CD4-positive, alpha-beta T cell treated with Interleukin-6 for 4 hours (primary cell): ENCODE results near the gene ATCAY.
"Not testable (repeated sequence)": the region's sequence is repeated elsewhere in the genome, so short reads cannot be mapped to it uniquely, and the experiment has no call there.

Experiments
- DNase-seq: peaks from one replicate; pipeline ENCODE4 v3.0.0-alpha.2; 2020; ENCODE audit warnings: mixed read lengths

ATCAY gene

DNA sequence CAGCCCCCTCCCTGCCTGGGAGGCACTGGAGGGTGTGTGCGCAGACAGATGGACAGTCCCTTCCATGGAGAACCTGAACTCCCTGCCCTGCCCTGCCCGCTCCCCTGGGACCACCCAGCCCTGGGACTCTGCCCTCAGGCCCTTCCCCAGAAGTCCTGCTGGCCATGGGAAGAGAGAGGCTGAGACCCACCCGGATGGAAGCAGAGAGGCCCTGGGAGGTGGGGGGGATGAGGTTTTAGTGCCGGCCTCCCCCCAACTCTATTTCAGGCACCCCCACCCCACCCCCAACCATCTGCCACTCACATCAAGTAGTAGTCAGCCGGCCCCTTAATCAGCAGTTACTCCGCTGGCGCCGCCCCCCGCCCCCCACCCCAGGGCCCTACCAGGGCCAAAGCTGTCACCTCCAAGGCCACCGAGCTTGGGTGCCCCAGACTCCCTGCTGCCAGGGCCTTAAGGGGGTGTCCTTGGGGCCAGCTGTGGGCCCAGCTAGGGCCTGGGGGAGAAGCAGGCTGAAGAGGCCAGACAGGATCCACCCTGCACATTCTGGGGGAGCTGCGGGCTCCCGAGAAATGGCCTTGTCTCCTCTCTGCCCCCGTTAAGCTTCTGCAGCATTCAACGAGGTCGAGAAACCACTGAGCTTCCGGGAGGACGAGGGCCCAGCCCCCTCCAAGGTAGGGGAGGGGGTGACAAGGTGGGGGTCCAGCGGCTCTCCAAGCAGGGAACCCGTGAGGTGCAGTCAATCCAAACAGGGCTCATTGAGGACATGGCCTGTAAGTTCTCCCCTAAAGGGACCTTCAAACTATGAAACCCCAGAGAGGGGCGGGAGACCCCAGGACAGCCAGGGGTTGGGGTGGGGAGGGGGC, 69.7 kb downstream of the ATCAY start:
- no peak for DNase-seq

DNA sequence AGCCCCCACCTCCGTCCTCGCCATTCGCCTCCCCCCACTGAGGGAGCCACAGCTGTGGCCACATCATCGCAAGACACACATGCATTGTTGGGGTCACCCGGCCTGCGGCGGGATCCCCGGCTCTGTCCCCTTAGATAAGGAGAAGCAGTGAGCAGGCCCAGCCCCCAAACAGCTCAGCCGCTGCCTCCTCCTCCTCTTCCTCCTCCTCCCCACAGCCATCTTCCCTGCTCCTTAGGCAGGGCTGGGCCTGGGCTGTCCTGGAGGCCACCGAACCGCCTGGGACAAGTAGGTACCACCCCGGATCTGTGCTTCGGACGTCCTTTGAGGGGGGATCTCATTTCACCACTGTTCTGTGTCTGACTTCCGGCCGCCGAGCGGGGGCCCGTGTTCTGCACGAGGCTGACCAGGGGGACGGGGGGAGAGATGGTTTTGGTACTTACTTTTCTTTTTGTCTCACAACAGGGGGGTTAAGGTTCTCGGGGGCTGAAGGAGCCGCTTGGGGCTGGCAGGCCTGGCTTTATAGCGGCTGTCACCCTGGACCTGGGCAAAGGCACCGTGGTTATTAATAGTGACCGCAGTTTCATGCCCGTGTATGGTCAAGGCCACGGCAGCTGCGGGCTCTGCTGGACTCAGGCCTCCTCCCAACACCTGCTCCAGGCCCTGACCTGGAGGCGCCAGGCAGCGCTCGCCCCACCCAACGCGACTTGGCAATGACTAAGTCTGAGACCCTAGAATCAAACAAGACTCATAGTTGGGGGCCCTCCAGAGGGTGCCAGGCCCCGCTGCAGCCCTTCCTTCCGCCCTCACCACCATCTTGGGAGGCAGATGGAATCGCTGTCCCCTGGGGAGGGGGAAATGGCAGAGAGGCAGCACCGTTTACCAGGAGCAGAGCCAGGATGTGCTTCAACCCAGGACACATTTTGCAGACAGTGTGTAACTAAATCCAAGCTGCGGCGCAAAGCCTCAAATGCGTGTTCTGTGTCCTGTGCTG, 70.7 kb downstream of the ATCAY start:
- DNase-seq: no peak

DNA sequence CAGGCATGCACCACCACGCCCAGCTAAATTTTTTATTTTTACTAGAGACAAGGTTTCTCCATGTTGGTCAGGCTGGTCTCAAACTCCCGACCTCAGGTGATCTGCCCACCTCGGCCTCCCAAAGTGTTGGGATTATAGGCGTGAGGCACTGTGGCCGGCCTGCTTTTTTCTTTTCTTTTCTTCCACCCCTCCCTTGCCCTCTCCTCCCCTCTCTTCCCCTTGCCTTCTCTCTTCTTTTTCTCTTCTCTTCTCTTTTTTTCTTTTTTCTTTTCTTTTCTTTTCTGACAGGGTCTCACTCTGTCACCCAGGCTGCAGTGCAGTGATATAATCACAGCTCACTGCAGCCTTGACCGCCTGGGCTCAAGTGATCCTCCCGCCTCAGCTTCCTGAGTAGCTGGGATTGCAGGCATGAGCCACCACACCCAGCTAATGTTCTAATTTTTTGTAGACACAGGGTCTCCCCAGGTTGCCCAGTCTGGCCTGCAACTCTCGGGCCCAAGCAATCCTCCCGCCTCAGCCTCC, 72.3 kb downstream of the ATCAY start:
- DNase-seq: not testable (repeated sequence)

DNA sequence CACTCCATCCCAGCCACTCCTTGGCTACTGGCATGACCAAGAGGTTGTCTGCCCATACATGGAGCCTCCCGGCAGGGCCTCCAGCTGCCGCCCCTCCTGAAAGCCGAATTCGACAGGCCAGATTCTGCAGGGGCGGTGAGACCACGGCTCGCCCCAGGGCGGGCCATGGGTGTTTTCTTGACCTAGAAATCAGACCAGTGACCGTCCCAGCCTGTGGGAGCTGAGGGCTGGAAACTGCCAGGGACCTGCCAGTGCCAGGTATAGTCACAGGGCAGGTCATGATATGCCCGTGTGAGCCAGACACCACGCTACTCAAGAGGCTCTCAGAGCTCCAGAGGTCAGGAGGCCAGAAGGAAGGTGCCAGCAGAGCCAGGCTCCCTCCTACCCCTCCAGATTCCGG, 73.6 kb downstream of the ATCAY start:
- no peak for DNase-seq

DNA sequence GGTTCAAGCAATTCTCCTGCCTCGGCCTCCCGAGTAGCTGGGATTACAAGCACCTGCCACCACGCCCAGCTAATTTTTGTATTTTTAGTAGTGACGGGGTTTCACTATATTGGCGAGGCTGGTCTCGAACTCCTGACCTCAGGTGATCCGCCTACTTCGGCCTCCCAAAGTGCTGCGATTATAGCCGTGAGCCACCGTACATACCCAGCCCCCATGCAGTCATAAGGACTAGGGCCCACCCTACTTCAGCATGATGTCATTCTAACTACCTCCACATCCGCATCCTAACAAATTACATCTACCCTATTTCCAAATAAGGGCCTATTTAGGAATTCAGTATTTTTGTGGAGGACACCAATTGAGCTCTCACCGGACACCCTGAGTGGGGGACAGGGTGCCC, 74.8 kb downstream of the ATCAY start:
- not testable (repeated sequence) for DNase-seq

DNA sequence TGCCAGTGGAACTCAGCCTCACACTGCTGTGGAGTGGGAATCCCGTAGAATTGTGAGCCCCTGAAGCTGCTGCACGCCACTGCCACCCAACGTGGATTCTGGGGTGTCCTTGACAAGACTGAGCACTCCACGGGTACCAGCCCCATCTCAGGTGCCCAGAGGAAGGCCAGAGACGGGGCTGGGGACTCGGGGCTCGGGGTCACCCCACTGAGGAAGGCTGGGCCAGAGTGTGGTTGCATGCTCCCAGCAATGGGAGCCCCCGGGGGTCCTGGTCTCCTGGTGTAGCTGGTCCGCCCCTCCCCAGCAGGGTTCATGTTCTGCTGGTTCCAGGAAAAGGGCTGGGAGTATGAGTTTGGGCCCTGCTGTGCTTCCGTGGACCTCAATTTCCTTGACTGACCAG, 75.2 kb downstream of the ATCAY start:
- no peak for DNase-seq

DNA sequence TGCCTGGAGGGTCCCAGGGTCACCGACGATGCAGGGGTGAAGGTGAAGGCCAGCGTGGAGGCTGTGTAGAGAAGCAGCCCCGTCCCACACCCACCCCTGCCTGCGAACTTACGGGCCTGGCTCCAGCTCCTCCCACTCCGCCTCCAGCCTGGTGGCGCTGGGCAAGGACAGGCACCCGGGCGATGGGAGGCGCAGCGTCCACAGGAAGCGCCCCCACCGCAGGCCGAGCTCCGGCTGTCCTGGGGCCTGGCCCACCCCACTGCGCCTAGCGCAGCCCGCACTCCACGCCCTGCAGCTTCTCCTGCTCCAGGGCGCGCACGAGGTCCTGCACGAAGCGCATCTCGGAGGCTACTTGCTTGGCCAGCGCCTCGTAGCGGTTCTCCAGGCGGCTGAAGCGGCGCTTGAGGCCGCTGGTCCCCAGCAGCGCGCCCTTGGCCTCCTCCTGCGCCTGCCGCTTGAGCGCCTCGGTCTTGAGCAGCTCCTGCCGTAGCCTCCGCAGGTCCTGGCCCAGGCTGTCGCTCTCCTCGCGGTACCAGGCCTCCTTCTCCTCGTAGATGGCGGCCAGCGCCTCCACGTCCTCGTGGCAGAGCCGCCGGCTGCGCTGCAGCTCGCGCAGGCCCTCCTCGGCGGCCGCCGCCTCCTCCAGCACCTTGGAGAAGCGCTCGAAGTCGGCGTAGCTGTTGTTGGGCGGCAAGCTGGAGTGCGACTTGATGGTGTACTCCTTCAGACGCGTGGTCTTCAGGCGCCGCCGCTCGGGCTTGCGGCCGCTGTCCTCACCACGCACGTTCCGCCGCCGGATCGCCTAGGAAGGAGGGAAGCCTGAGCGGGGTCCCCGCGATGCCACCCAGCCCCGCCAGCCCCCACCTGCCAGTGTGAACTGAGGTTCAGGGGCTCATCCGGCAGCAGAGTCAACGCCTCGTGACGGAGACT, 78.6 kb downstream of the ATCAY start:
- no peak for DNase-seq

DNA sequence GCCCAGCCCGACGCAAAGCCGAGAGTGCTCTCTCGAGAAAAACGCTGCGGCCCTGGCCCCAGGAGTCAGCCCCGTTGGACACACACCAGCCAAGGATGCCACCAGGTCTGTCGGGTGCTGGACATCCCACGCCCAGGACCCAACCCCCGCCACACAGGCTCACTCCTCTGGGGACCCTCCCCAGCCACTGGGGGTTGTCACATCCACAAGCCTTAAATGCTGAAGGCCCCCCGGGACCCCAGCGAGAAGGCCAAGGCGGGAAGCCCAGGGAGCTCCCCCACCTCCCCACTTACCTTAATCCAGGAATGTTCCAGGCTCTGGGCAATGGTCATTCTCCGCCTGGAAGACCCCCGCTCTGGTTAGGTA, 79.3 kb downstream of the ATCAY start:
- no peak for DNase-seq

DNA sequence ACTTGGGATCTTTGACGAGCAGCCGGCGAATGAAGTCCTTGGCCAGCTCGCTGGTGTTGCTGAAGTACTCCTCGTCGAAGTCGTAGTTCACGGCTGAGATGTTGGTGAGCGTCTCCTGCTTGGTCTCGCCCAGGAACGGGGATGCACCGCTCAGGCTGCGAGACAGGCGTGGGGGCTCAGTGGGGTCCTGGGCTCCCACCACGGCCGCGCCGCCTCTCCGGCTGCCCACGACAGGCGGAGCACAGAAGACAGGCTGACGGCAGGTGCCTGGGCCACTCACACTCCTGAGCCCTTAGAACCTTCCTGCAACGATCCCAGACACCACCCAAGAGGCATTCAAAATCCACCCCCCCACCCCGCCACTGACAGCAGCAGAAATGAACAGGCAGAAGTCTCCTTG, 80.5 kb downstream of the ATCAY start:
- no peak for DNase-seq

DNA sequence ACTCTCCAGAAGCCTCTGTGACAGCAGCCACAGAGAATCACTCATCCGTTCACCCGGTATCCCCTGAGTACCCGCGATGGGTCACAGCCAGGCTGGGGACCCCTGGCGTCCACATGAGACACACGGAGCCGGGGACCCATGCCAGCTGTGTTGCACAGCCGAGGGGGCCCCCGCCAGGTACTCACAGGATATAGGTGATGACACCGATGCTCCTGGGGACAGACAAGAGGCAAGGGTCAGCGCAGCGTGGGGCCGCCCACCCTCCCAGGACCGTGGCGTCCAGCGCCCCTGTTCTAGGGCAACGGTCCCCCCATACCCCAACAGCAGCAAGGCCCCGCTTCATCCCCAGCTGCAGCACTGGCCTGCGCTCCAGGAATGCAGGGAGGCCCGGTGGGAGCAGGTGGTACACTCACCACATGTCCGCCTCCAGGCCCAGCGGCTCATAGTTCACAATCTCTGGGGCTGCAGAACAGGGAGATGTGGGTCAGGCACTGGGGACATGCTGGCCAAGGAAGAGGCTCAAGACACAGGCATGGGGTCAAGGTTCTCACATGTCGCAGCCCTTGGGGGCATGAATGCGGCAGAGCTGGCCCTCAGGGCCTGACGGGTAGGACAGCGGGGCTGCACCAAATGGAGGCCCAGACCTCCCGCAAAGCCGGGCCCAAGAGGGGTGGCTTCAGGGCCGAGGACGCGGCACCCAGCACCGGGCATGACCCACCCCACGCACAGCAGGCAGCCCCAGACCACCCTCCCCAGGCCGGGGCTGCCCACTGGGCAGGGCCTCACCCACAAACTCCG, 83.2 kb downstream of the ATCAY start:
- DNase-seq: no peak

DNA sequence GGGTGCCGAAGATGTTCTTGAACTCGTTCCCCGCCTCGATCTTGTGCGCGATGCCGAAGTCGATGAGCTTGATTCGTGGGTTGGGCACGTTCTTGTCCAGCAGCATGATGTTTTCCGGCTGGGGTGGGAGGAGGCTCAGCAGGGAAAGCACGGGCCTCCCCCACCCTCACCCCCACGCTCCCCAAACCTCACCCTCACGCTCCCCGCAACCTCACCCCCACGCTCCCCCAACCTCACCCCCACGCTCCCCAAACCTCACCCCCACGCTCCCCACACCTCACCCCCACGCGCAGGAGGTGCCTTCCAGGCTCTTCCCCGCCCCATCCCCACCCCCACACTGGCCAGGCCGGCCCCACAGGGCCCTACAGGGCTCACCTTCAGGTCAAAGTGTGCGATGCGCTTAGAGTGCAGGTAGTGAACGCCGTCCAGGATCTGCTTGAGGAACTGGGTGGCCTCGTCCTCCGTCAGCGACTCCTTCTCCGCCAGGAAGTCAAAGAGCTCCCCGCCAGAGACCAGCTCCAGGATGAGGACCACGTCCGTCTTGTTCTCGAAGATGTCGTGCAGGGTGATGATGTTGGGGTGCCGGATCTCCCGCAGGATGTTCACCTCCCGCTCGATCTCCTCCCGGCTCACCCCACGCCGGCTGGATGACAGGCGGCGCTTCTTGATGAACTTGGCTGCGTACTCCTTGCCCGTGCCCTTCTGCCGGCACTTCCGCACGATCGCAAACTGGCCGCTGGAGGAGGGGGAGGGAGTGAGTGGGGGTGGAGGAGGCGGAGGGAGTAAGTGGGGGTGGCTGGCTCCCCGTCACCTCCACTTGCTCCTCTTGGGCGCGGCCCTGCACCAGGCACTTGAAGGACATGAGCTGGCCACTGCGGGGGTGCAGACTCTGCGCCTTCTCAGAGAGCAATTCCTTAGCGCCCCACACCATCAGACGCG, 84.0 kb downstream of the ATCAY start:
- no peak for DNase-seq

DNA sequence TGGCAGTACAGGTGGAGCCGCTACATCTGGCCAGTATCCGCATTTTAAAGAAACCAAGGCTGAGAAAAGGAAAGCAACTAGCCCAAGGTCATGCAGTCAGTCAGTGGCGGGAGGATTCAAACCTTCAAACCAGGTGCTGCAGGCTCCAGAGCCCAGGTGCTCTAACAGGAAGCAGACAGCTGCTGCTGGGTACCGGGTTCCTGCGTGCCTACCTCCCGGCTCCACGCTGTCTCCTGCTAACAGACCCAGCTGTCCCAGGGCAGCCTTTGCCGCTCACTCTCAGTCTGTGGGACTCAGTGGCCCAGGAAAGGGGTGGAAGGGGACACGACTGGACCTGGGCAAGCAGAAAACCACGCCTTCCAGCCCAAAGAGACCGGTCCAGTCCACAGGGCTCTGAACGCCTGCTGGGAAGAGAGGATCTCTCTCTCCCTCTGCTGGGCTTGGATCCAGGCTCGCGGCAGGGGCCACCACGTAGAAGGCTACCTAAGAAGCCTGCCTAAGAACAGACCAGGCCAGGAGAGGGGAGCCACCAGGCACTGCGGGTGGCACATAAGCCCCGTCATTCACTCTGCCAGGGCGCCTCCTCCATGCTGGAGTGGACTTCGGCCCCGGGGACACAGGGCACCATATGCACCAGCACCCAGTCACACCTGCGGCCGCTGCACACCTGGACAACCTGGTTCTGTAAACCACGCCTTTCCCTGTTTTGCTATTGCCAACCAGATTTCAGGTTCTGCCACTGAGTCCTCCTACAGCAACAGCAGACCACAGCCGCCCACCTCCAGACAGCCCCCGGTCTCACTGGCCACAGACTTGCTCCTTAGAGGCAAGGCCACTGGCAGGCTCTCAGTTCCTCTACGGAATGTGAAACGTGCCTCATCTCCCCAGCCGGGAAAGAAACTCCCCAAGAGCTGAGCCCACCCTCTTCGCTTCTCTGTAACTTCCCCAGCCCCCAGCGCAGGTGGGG, 85.8 kb downstream of the ATCAY start:
- DNase-seq: no peak

DNA sequence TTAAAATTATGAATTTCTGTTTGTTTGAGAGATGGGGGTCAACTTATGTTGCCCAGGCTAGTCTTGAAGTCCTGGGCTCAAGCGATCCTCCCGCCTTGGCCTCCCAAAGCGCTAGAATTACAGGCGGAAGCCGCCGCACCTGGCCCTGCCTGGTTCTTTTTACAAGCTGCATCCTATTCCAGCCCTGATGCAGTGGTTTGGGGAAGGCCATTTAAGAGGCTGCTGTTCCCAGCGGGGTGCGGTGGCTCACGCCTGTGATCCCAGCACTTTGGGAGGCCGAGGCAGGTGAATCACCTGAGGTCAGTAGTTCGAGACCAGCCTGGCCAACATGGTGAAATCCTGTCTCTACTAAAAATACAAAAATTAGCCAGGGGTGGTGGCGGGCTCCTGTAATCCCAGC, 87.5 kb downstream of the ATCAY start:
- not testable (repeated sequence) for DNase-seq

DNA sequence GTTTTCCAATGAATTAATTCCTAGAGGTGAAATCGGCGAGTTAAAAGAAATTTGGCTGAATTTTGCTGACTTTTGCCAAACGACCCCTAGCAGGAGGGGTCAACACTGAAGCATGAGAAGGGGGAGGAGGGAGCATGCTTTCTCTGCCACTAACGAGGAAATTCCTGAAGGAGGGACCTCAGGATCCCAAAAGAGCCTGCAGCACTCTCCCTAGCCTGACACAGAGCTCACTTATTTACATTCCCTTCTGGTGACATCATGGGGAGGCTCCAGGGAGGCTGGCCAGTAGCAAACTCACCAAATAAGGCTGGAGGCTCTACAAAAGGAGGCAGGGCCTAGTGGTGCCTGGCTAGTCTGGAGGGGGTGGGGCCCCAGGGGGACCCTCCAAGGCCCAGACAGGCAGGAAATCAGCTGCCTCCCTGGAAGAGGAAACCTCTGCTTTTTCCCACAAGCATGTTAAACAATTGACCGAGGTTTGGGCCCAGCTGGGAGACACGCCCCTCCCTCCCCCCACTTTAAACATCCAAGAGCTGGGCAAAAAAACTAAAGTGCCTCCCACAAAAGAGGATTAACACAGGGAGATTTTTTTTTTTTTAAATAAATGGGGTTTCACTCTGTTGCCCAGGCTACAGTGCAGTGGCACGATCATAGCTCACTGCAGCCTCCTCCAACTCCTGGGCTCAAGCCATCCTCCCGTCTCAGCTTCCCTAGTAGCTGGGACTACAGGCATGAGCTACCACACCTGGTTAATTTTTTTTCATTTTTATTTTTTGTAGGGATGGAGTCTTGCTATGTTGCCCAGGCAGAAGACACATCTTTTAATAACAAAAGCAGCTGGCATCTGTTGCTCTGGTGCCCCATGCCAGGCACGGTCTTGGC, 88.3 kb downstream of the ATCAY start:
- DNase-seq: no peak

DNA sequence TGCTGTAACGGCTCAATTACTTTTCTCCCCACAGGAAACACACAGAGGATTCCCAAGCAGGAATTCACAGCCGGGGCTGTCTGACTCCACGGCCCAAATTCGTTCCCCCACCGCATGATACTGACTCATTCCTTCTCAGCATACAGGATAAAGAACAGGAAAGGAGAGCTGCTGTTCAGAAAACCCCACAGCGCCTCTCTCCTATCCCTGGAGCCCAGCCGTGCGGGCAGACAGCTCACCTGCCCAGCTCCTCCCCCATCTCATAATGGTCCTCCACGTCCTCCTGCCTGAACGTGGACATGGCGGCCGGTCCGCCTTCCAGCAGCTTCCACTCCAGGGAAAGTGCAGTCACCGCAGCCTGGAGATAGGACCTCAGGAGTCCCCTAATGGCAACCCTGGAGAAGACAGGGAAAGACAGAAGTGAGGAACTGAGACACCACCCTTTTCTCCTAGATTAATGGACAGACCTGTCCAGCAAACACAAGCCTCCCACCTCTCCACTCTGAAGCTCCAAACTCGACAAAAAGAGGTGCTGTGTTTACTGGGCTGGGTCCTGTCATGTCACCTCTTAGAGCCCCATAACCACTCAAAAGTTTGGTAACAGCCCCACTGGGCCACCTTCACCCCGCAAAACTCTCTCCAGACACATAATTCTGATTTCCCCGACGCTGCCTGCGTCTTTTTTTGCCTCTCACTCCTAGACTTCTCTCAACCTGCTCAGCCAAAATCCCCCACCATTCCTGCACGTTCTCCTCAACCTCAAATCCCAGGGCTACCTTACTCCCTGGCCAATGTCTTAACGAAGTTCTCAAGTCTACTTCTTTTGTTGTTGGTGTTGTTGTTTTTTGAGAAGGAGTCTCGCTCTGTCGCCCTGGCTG, 89.2 kb downstream of the ATCAY start:
- no peak for DNase-seq

DNA sequence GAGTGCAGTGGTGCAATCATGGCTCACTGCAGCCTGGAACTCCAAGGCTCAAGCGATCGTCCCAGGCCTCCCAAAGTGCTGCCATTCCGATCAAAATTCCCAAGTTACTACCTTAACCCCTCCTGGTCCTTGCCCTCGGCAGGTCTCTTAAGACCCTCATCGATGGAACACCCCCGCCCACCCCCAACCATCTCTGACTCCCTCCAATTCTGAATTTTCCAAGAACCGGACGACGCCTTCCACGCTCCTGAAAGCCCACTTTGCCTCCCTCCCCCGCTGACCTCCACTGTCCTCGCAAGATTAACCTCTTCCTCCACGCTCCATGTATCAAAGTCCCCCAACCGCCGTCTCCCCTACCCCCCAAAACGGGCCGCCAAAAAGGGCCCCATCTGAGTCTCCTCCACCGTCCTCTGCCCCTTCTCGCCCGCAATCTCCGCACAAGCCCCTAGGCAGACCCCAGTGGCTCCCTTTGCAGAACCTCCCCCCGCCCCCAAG, 89.9 kb downstream of the ATCAY start:
- no peak for DNase-seq
